ENCODE data around the gene LRRC4. TPM values are rescaled to one million over a fixed set of nuclear protein-coding genes. Genes with fewer than 3 reads are reported as not detected.

LRRC4 gene
- total and polyA plus RNA-seq, 4 experiments from 2014 or later = not detected

- Mint-ChIP-seq H3K4me3 (no peak overlapping the region), H3K9me3 (no peaks in the 10 kb centered on the region), H3K36me3 (peaks cover 33 to 41% of the 10 kb centered on the region in 2 donors), H3K27me3 (no peaks in the 10 kb centered on the region), H3K4me1 (peaks cover 26 to 32% (median 28%) of the 10 kb centered on the region in 4 donors), H3K27ac (peak overlapping the region in 1 of 7 donors; percentile 39)
- intact Hi-C loops (cut with micrococcal nuclease) = no loop called here
- H3K9me3 ChIP-seq (ENCODE audit: control insufficient read depth in 1 of 2, low read length in 2 of 2) = no peaks in the 10 kb centered on the region
- no peak for DNase-seq
- CTCF ChIA-PET (ENCODE audit: partially characterized antibody) = no interaction called here
- H3K27ac ChIP-seq (ENCODE audit: low read depth, low read length) = no peak overlapping the region
- no peaks in the 10 kb centered on the region for H3K27me3 ChIP-seq (ENCODE audit: insufficient read depth, low read length)
- H3K4me1 ChIP-seq (ENCODE audit: insufficient read depth, low read length) = peaks cover 18% of the 10 kb centered on the region
- peaks cover 4% of the 10 kb centered on the region for H3K36me3 ChIP-seq (ENCODE audit: insufficient read depth, low read length)
- POLR2A ChIA-PET (ENCODE audit: partially characterized antibody) = no interaction called here
- no peak overlapping the region for H3K4me3 ChIP-seq (ENCODE audit: low read length in 2 of 2)
Measured at GRCh38 chr7:128000854-128001265, 30.4 kb downstream of the LRRC4 start.

- POLR2A ChIA-PET (ENCODE audit: partially characterized antibody) = interaction anchor here (0.6 kb wide), 1 partner anchor 467 kb away, joined by 3 read pairs; no protein-coding TSS in a partner anchor
- no peaks in the 10 kb centered on the region for H3K27me3 Mint-ChIP-seq
- no peak overlapping the region for H3K4me3 ChIP-seq (ENCODE audit: low read length in 2 of 2)
- H3K27ac Mint-ChIP-seq = no peak overlapping the region
- intact Hi-C loops (cut with micrococcal nuclease) = no loop called here
- no peaks in the 10 kb centered on the region for H3K27me3 ChIP-seq (ENCODE audit: insufficient read depth, low read length)
- no peak overlapping the region for H3K4me3 Mint-ChIP-seq
- peaks cover 4% of the 10 kb centered on the region for H3K36me3 ChIP-seq (ENCODE audit: insufficient read depth, low read length)
- H3K4me1 ChIP-seq (ENCODE audit: insufficient read depth, low read length) = peaks cover 18% of the 10 kb centered on the region
- peaks cover 24 to 32% (median 27%) of the 10 kb centered on the region in 4 donors for H3K4me1 Mint-ChIP-seq
- H3K9me3 ChIP-seq (ENCODE audit: control insufficient read depth in 1 of 2, low read length in 2 of 2) = no peaks in the 10 kb centered on the region
- CTCF ChIA-PET (ENCODE audit: partially characterized antibody) = interaction anchor here (0.6 to 0.7 kb wide), 2 partner anchors 10 to 1197 kb away, joined by 3 read pairs; no protein-coding TSS in a partner anchor
- DNase-seq = no peak
- H3K9me3 Mint-ChIP-seq = no peaks in the 10 kb centered on the region
- H3K36me3 Mint-ChIP-seq = peaks cover 32 to 47% of the 10 kb centered on the region in 2 donors
- H3K27ac ChIP-seq (ENCODE audit: low read depth, low read length) = no peak overlapping the region
Measured at GRCh38 chr7:128000048-128000447, 31.2 kb downstream of the LRRC4 start.

- no peak for DNase-seq
- peaks cover 4% of the 10 kb centered on the region for H3K36me3 ChIP-seq (ENCODE audit: insufficient read depth, low read length)
- POLR2A ChIA-PET (ENCODE audit: partially characterized antibody) = no interaction called here
- CTCF ChIA-PET (ENCODE audit: partially characterized antibody) = no interaction called here
- H3K9me3 ChIP-seq (ENCODE audit: control insufficient read depth in 1 of 2, low read length in 2 of 2) = no peaks in the 10 kb centered on the region
- H3K27me3 ChIP-seq (ENCODE audit: insufficient read depth, low read length) = no peaks in the 10 kb centered on the region
- H3K27ac ChIP-seq (ENCODE audit: low read depth, low read length) = no peak overlapping the region
- Mint-ChIP-seq H3K36me3 (peaks cover 38 to 55% of the 10 kb centered on the region in 2 donors), H3K27ac (peak overlapping the region in 2 of 7 donors; percentile 21 to 36), H3K9me3 (no peaks in the 10 kb centered on the region), H3K4me1 (peaks cover 11 to 27% (median 20%) of the 10 kb centered on the region in 4 donors), H3K27me3 (no peaks in the 10 kb centered on the region), H3K4me3 (no peak overlapping the region)
- no peak overlapping the region for H3K4me3 ChIP-seq (ENCODE audit: low read length in 2 of 2)
- H3K4me1 ChIP-seq (ENCODE audit: insufficient read depth, low read length) = peaks cover 6% of the 10 kb centered on the region
- intact Hi-C loops (cut with micrococcal nuclease) = no loop called here
Measured at GRCh38 chr7:127998671-127999070, 32.6 kb downstream of the LRRC4 start.

GRCh38 chr7:127997226-127997922, 33.9 kb downstream of the LRRC4 start:
- no peaks in the 10 kb centered on the region for H3K27me3 ChIP-seq (ENCODE audit: insufficient read depth, low read length)
- ChIA-PET CTCF (ENCODE audit: partially characterized antibody) (no interaction called here), POLR2A (ENCODE audit: partially characterized antibody) (no interaction called here)
- H3K9me3 ChIP-seq (ENCODE audit: control insufficient read depth in 1 of 2, low read length in 2 of 2) = no peaks in the 10 kb centered on the region
- DNase-seq = no peak
- no peaks in the 10 kb centered on the region for H3K4me1 ChIP-seq (ENCODE audit: insufficient read depth, low read length)
- Mint-ChIP-seq H3K36me3 (peaks cover 51 to 65% of the 10 kb centered on the region in 2 donors), H3K27me3 (no peaks in the 10 kb centered on the region), H3K4me1 (peaks cover 1 to 16% (median 9%) of the 10 kb centered on the region in 4 donors), H3K9me3 (no peaks in the 10 kb centered on the region), H3K27ac (peak overlapping the region in 1 of 7 donors; percentile 14), H3K4me3 (no peak overlapping the region)
- H3K27ac ChIP-seq (ENCODE audit: low read depth, low read length) = no peak overlapping the region
- intact Hi-C loops (cut with micrococcal nuclease) = no loop called here
- peaks cover 4% of the 10 kb centered on the region for H3K36me3 ChIP-seq (ENCODE audit: insufficient read depth, low read length)
- H3K4me3 ChIP-seq (ENCODE audit: low read length in 2 of 2) = no peak overlapping the region

GRCh38 chr7:127996253-127997071, 34.8 kb downstream of the LRRC4 start:
- no peak for DNase-seq
- no peaks in the 10 kb centered on the region for H3K27me3 ChIP-seq (ENCODE audit: insufficient read depth, low read length)
- Mint-ChIP-seq H3K27me3 (no peaks in the 10 kb centered on the region), H3K4me1 (peaks cover 0 to 15% (median 5%) of the 10 kb centered on the region in 4 donors), H3K27ac (peak overlapping the region in 1 of 7 donors; percentile 57), H3K9me3 (no peaks in the 10 kb centered on the region), H3K36me3 (peaks cover 60 to 72% of the 10 kb centered on the region in 2 donors), H3K4me3 (no peak overlapping the region)
- H3K4me1 ChIP-seq (ENCODE audit: insufficient read depth, low read length) = no peaks in the 10 kb centered on the region
- H3K4me3 ChIP-seq (ENCODE audit: low read length in 2 of 2) = no peak overlapping the region
- POLR2A ChIA-PET (ENCODE audit: partially characterized antibody) = no interaction called here
- peaks cover 9% of the 10 kb centered on the region for H3K36me3 ChIP-seq (ENCODE audit: insufficient read depth, low read length)
- CTCF ChIA-PET (ENCODE audit: partially characterized antibody) = no interaction called here
- no peak overlapping the region for H3K27ac ChIP-seq (ENCODE audit: low read depth, low read length)
- H3K9me3 ChIP-seq (ENCODE audit: control insufficient read depth in 1 of 2, low read length in 2 of 2) = no peaks in the 10 kb centered on the region
- intact Hi-C loops (cut with micrococcal nuclease) = no loop called here

GRCh38 chr7:127995881-127996215, 35.4 kb downstream of the LRRC4 start:
- POLR2A ChIA-PET (ENCODE audit: partially characterized antibody) = no interaction called here
- DNase-seq = no peak
- Histone ChIP-seq H3K36me3 (ENCODE audit: insufficient read depth, low read length) (peaks cover 10% of the 10 kb centered on the region), H3K27me3 (ENCODE audit: insufficient read depth, low read length) (no peaks in the 10 kb centered on the region), H3K27ac (ENCODE audit: low read depth, low read length) (no peak overlapping the region), H3K4me1 (ENCODE audit: insufficient read depth, low read length) (no peaks in the 10 kb centered on the region), H3K4me3 (ENCODE audit: low read length in 2 of 2) (no peak overlapping the region), H3K9me3 (ENCODE audit: control insufficient read depth in 1 of 2, low read length in 2 of 2) (no peaks in the 10 kb centered on the region)
- peaks cover 0 to 13% (median 2%) of the 10 kb centered on the region in 4 donors for H3K4me1 Mint-ChIP-seq
- CTCF ChIA-PET (ENCODE audit: partially characterized antibody) = no interaction called here
- peaks cover 64 to 73% of the 10 kb centered on the region in 2 donors for H3K36me3 Mint-ChIP-seq
- intact Hi-C loops (cut with micrococcal nuclease) = no loop called here
- H3K4me3 Mint-ChIP-seq = no peak overlapping the region
- H3K9me3 Mint-ChIP-seq = no peaks in the 10 kb centered on the region
- no peaks in the 10 kb centered on the region for H3K27me3 Mint-ChIP-seq
- no peak overlapping the region for H3K27ac Mint-ChIP-seq

GRCh38 chr7:127995156-127995880, 35.9 kb downstream of the LRRC4 start:
- intact Hi-C loops (cut with micrococcal nuclease) = no loop called here
- DNase-seq = no peak
- ChIA-PET CTCF (ENCODE audit: partially characterized antibody) (no interaction called here), POLR2A (ENCODE audit: partially characterized antibody) (no interaction called here)
- Histone ChIP-seq H3K27ac (ENCODE audit: low read depth, low read length) (no peak overlapping the region), H3K4me3 (ENCODE audit: low read length in 2 of 2) (no peak overlapping the region), H3K4me1 (ENCODE audit: insufficient read depth, low read length) (no peaks in the 10 kb centered on the region), H3K36me3 (ENCODE audit: insufficient read depth, low read length) (peaks cover 14% of the 10 kb centered on the region), H3K9me3 (ENCODE audit: control insufficient read depth in 1 of 2, low read length in 2 of 2) (no peaks in the 10 kb centered on the region), H3K27me3 (ENCODE audit: insufficient read depth, low read length) (no peaks in the 10 kb centered on the region)
- Mint-ChIP-seq H3K9me3 (no peaks in the 10 kb centered on the region), H3K4me1 (peaks cover 0 to 11% (median under 1%) of the 10 kb centered on the region in 4 donors), H3K4me3 (no peak overlapping the region), H3K27ac (peak overlapping the region in 1 of 7 donors; percentile 27), H3K27me3 (no peaks in the 10 kb centered on the region), H3K36me3 (peaks cover 63 to 75% of the 10 kb centered on the region in 2 donors)
